T-helper 22 cell (primary cell): ENCODE results near the gene PRTG.
"Not testable (repeated sequence)": the region's sequence is repeated elsewhere in the genome, so short reads cannot be mapped to it uniquely, and the experiment has no call there.

Experiments
- DNase-seq: peaks from one replicate; pipeline ENCODE4 v3.0.0-alpha.2; 2020; ENCODE audit warnings: low read depth

PRTG gene

GRCh38 chr15:55630858-55631257 lies 112.1 kb downstream of the PRTG start:
- DNase-seq, result no peak

- no peak for DNase-seq
Observed at GRCh38 chr15:55628369-55628730, 114.6 kb downstream of the PRTG start.

- DNase-seq, result no peak
Observed at GRCh38 chr15:55627730-55628368, 115.1 kb downstream of the PRTG start.

- DNase-seq, result no peak
Observed at GRCh38 chr15:55619783-55620182, 123.2 kb downstream of the PRTG start.

GRCh38 chr15:55618387-55618786 lies 124.6 kb downstream of the PRTG start:
- no peak for DNase-seq

GRCh38 chr15:55615445-55615844 lies 127.5 kb downstream of the PRTG start:
- no peak for DNase-seq

- no peak for DNase-seq
Observed at GRCh38 chr15:55613727-55614126, 129.2 kb downstream of the PRTG start.

- DNase-seq, result no peak
Observed at GRCh38 chr15:55606214-55606613, 136.7 kb downstream of the PRTG start.

GRCh38 chr15:55601374-55601773 lies 141.6 kb downstream of the PRTG start:
- DNase-seq, result no peak

GRCh38 chr15:55599439-55599838 lies 143.5 kb downstream of the PRTG start:
- DNase-seq, result no peak

GRCh38 chr15:55593019-55593418 lies 149.9 kb downstream of the PRTG start:
- not testable (repeated sequence) for DNase-seq

GRCh38 chr15:55590788-55591187 lies 152.2 kb downstream of the PRTG start:
- no peak for DNase-seq

- no peak for DNase-seq
Observed at GRCh38 chr15:55589287-55589686, 153.7 kb downstream of the PRTG start.

GRCh38 chr15:55588815-55589115 lies 154.2 kb downstream of the PRTG start:
- DNase-seq, result no peak

GRCh38 chr15:55588070-55588814 lies 154.7 kb downstream of the PRTG start, which contains the start of gene PYGO1:
Gene PYGO1 (minus strand): TSS chr15:55588345. CDS start chr15:55587883, 462 bp downstream.
- no peak for DNase-seq

- DNase-seq, result no peak
Observed at GRCh38 chr15:55587321-55588069, 155.5 kb downstream of the PRTG start.

GRCh38 chr15:55586808-55587207 lies 156.1 kb downstream of the PRTG start:
- DNase-seq, result no peak

GRCh38 chr15:55576943-55577342 lies 166.0 kb downstream of the PRTG start:
- no peak for DNase-seq

GRCh38 chr15:55574096-55574495 lies 168.9 kb downstream of the PRTG start:
- DNase-seq, result no peak

- no peak for DNase-seq
Observed at GRCh38 chr15:55573224-55573623, 169.7 kb downstream of the PRTG start.

GRCh38 chr15:55564347-55565145 lies 178.4 kb downstream of the PRTG start:
- DNase-seq, result no peak

- no peak for DNase-seq
Observed at GRCh38 chr15:55562601-55563000, 180.4 kb downstream of the PRTG start.
